ENCODE measurements around the gene TGFBR3.
"Not testable (repeated sequence)": the region's sequence is repeated elsewhere in the genome, so short reads cannot be mapped to it uniquely, and the experiment has no call there.

The TGFBR3 gene

DNA sequence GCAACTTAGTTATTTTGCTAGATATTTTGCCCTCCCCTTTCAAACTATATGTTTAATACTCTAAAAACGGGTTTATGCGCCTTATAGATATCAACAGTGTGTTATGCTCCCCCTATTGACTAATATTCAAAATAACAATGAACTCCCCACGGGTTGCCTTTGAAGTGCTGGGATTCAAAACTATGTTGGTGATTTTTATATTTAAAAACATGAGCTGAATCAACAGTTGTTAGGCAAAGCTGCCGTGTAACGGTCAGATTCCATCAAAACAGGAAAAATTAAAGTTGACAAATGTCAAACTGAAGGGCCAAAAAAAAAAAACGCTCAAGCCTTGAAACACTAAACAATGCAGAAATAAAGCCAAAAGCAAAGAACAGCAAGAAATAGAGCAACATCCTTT is 2.5 kb downstream of the TGFBR3 start:
- peak; percentile 65 for DNase-seq

DNA sequence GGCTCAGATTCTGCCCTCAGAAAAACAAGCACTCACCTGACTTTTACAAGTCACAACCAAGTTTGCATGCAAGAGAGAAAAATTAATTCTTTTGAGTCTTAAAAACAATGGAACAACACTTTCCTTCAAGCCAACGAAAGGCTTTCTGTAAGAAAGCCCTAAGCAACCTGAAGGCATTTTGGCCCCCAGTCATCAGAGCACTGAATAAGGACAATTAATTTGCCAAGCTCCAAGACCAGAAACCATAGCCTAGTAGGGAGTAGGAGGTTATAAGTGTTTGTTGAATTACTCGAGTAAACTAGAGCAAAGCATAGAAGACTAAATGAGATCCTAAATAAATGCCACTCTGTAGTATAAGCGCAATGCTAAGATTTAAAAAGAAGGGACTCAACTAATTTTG is 4.7 kb downstream of the TGFBR3 start:
- no peak for DNase-seq

DNA sequence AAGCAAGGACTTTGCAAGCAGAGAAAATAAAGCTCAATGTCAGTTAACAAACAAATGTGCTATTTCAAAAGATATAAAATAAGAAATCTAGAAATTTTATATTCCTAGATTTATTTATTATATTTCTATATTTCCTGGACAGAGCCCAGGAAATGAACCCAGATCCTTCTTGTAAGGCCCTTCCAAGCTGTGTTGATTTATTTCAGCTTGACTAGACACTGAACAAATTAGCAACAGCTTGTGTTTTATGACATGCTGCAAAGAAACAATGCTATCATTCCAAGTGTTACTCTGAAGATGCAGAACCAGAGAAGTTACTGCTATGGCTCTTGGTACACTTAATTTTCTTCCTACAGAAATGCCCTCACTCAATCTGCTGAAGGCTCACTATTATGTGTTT is 6.2 kb downstream of the TGFBR3 start:
- DNase-seq, result no peak

DNA sequence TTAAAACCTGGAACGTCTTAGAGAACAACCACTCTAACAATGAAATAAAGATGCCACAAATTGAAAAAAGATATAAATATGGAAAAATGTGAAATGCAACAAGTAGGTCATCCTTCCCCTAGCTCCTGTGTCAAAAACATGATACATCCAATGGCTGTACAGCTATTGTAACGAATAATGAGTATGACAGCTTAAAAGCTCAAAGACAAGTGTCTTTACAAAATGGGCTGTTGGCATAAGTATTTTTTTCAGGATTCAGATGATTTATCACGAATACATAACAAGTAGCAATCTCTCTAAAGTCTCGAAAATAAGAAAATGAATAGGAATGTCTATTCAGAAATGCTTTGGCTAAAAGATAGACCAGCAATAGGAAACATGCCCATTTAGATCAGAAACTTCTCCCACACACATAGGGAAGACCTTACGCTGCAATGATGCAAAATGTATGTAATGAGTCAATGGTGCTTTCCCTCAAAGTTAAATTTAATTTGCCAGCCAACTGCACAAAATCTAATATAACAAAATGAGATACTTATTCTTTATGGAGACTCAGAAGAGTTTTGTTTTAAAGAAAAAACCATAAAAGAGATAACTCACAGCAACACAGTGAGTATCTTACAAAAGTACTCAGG is 8.3 kb downstream of the TGFBR3 start:
- no peak for DNase-seq

DNA sequence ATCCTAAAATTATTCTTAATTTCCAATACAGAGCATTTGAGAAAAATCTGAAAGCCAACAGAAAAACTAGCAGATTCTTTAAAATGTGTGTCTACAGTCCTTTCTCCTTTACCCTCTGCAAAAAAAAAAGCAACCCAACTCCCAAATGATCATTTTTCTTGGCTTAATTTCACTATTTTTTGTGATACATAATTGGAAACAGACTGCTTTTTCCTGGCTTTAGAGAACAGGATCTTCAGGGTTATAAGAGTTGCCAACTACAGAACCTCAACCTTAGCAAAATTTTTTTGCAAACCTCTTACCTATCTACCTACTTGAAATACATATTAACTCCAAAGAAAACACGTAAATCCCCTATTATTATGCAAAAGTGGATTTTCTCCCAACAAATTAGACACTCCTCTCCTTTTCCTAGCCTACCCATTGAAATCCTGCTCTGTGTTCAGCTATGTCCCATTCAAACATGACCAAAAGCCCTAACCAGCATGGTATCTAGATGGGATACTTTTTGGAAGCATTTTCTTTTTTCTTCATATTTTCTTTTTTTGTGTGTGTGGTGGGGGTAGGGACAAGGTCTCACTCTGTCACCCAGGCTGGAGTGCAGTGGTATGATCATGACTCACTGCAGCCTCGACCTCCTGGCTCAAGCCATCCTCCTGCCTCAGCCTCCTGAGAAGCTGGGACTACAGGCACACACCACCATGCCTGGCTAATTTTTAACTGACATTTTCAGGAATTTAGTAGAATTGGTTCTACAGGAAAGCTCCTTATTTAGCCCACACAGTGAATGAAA is 9.0 kb downstream of the TGFBR3 start:
- DNase-seq, result no peak

DNA sequence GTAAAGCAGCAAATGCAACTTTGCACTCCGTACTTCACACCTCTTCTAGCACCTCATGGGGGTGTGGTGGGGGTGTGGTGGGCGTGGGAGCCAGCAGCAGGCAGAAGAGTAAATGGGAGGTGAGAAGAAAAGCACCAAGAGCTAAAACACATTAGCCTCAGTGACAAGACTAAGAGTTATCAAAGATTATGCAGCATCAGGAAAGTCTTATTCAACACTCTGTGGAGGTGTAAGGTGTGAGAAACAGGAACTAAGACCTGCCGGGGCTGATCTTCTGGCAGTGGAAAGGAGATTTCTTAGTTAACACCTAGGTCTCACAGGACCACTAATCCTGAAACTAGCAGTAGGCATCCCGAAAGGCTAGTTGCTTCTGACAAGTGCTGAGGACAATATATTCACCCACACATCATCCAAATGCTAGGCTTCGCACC is 9.9 kb downstream of the TGFBR3 start:
- DNase-seq, result peak; percentile 52

DNA sequence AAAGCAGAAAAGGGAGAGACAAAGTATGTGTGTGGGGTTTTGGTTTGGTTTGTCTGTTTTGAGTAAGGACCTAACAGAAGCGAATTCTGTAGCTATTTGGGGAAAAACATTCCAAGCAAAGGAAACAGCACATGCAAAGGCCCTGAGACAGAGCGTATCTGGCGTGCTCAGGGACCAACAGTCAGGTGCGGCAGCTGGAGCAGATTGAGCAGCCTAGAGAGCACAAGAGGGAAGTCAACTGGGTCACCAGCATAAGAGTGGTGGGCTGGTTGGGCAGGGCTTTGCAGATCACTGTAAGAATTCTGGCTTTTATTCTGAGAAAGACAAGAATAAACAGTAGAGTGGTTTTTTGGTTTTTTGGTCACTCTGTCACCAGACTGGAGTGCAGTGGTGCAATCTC is 11.8 kb downstream of the TGFBR3 start:
- no peak for DNase-seq

DNA sequence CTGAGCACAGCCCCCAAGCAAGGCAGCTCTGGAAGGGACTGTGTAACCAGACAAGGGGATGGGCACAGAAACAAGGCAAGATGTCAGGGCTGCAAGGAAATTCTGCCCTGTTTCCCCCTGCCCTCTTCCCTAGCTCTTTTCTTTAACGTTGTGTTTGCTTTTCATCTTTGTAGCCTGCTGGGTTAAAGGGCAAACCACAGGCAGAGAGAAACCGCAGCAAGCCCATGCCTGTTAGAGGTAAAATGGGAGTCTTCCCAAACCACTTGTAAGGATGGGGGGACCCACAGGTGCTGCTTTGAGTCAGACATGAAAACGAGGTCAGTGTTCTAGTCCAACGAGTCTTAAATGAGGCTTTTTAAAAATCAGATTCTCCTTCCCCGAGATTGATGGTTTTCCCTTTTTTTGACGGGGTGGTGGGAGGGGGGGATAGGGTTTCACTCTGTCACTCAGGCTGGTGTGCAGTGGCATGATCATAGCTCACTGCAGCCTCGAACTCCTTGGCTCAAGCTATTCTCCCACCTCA is 13.3 kb downstream of the TGFBR3 start:
- peak; percentile 33 for DNase-seq

DNA sequence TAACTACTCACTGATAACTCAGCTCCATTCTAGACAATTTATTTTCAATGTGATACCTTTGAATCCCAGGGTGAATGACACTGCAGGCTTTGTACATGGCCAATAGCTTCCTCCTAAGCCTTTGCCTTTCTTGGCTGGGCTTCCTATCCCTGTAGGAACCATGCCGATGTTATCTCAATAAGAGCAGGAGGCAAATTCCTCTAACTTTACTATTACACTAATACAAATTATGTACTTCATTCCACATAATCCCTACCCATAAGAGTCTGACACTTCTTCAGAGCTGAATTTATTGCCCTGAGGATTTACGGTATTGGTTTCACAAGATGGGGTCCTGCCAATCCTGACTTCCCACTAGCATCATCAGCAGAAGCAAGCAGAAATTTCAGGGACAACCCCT is 14.0 kb downstream of the TGFBR3 start:
- DNase-seq, result no peak

DNA sequence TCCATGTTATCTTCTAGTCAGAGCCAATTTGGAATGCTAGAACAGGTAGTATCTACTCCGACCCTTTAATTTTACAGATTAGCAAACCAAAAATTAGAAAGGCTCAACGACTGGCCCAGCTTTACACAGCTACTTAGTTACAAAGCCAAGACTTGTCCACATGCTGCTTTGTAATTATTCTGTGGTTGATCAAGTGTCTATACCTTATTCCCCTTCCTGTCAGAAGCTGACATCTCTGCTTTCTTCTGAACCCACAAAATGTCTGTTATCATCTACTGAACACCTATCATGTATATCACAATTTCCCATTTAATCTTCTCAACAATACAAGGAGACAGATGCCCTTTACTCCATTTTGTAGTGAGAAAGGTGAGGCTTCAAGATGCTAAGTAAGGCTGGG is 15.6 kb downstream of the TGFBR3 start:
- no peak for DNase-seq

DNA sequence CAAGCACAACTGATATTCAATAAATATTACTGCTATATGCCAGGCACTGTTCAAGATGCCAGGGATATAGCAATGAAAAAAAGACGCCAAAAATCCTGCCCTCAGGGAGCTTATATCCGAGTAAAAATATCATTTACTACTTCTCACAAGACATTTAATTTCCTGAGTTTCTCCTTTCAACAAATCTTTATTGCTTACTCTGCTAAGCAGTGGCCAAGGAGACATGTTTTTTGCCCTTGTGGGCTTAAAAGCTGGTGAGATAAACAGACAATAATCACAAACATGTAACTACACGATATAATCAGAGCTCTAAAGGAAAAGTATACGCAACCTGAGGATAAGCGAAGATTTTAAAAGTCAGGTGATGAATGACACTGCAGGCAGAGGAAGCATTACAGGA is 19.5 kb downstream of the TGFBR3 start:
- DNase-seq, result no peak

DNA sequence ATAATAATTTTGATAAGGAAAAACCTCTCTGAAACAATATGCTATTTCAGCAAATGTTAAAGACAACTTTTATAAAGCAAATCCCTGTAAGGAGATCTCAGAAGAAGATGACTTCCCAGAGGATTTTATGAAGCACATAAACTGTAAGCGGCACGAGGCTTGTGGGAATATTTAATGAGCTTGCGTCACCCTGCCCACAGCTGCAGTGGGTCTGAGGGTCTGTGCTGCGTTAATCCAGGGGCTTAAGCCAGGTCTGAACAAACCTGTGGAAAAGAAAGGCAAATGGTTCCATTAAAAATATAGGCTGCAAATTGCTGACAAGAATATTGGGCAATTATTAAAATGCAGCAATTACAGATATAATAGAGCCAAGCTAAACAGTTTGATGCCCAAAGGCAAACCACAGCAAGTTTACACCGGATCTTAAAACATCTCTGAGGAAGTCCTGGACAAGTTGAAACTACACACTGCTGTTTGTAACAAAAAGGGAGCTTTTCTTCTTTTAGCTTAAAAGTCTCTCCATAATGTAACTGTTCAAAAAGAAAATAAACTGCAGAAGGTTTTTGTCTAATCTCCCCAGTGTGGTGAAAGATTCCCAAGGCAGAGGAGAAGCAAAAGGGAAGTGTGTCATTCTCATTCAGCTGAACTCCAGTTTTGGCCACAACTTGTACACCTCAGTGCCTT is 21.8 kb downstream of the TGFBR3 start:
- DNase-seq, result no peak

DNA sequence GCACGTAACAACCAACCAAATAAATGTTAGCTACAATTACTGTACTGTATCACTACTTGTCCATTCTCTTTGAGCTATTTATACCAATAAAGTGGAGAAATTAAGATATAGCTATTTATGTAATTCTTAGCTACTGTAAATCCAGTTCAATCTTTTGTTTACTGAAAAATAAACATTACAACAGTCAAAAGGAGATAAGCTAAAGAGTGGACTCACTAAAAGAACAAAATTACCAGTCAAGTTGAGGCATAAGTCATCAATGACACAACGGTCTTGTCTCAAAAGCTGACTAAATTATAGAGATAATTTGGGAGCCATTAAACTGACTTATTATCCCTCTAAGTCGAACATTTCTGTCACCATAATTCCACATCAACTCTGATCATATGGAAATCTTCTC is 22.5 kb downstream of the TGFBR3 start:
- no peak for DNase-seq

DNA sequence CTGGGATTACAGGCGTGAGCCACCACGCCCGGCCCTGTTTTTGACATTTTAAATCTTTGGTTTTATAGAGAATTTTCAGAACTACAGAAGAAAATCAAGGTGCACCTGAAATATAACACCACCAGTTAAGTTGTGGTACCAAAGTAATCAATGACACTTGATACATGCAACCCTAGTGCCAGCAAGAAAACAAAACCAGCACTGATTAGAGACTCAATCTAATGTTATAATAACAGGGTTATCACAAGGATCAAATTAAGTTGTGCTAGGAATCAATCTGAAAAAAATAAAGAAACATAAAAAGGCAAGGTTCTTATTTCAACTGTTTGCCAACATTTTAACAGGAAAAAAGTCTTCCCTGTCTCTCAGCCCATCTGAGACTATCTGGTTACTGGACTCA is 23.8 kb downstream of the TGFBR3 start:
- DNase-seq, result no peak

DNA sequence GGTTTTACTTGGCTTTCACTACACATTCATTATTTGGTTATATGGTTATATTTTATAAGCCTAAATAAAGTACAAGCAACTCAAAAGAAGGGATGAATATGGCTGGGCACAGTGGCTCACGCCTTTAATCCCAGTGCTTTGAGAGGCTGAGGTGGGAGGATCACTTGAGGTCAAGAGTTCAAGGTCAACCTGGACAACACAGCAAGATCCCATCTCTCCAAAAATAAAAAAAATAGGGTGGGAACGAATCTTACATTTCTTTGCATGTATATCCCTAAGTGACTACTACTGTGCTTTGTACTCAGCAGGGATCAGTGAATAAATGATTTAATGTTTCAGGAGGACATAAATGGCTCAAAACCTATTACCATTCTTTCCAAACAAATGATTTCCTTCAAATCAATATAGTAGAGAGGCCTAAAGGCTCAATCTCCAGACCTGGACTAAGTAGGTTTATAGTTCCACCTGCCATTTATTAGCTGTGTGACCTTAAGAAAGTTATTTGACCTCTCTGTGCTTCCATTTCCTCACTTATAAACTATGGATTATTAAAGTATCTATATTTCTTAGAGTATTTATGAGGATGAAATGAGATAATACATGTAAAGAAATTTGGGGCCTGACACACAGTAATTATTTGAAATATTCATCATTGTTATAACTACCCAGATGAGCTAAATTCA is 28.3 kb downstream of the TGFBR3 start:
- DNase-seq, result no peak

DNA sequence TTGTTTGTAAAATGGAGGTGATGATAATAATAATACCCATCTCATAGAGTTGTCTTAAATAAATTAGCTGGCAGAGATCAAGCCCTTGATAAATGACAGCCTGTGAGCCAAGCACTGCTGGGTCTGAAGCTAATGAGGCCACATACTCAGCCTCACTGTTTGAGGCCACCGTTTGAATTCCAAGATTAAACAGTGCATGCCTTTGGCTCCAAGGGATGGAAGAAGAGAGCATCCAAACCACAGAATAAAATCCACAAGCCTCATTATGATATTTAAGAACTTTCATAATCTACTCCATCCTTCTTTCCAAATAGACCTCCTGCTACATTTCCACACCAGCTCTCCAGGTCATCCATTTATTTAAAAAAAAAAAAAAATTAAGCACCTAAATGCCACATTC is 29.0 kb downstream of the TGFBR3 start:
- DNase-seq, result no peak

DNA sequence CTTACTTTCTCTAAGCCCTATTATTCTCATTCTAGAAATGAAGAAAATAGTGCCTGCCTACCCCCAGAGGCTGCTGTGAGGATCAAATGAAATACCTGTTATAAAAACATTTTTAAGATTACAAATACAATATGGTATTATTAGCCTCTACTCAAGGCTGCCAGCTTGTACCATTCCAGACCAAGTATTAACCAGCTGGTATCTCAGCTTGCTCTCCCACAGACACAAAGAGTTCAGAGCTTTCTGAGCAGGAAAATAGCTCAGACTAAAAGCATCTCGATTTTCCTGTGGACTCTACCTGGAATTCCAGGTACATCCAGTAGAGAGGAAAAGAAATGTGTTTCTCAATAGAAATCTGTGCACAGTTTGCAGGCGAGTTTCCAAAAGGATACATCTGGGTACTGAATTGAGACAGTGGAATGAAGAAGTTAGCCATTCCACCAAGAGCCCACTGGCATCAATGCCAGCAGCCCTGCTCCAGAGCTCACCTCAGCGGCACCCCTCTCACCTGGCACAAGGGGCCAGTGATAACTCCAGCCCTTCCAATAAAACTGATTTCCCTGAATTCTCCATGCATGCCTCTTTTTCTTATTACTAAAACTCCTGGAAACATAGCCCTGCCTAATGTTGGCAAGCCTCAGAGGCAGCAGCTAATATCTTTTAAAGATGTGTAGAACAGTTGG is 31.0 kb downstream of the TGFBR3 start:
- DNase-seq, result no peak

DNA sequence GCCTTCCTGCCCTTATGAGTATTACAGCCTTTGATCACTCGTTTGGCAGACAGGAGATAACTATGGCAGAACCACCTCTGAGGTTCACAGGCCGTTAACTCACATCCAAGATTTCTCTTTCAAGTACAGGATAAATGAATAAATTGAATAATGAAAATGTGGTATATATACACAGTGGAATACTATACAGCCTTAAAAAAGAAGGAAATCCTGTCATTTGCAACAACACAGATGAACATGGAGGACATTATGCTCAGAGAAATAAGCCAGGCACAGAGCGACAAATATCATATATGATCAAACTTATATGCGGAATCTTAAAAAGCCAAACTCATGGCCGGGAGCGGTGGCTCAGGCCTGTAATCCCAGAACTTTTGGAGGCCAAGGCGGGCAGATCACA is 32.6 kb downstream of the TGFBR3 start:
- DNase-seq, result no peak

DNA sequence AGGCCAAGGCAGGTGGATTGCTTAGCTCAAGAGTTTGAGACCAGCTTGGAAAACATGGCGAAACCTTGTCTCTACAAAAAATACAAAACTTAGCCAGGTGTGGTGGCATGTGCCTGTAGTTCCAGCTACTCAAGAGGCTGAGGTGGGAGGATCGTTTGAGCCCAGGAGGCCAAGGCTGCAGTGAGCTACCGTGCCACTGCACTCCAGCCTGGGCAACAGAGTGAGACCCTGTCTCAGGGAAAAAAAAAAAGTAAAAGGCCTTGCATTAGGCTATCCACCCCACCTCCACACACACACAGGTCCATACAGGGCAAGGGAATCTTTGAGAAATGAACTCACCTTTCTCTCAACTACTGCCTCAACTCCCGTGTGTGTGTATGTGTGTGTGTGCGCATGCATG is 33.9 kb downstream of the TGFBR3 start:
- not testable (repeated sequence) for DNase-seq

DNA sequence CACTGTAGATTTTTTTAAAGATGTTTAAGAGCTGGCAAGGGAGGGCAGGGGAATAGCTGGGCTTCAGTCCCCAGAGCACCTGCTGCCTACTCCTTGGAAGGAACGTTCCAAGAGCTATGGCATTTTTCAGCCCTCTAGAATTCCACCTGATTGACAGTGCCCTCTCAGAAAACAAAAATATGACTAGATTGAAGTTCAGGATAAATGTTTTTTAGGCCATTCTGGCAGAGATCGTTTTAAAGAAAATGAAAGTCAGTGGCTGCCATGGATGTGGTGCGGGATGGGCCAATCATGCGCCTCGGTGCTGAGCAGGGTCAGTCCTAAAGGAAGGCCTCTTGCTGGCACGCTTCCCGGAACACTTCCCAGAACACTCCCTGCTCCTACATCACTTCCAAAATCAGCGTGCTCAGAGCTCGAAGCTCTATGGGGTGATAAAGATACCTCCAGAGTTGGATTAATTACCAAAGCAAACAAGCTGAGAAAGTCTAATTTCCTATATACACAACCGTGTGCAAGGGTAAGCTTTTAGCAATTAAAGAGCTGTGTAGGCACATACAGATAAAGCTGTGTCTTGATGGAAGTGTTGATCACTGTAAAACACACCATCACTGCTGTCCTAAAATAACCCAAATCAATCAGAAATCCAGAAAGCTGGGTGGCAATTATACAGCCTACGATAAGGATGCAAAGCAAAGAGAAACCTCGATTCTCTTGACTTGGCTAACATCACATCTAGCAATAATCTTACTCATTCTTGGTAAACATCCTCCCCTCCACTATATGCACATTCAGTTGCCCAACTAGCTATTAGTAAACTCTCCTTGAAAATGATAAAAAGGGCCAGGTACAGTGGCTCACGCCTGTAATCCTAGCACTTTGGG is 34.6 kb downstream of the TGFBR3 start:
- no peak for DNase-seq

DNA sequence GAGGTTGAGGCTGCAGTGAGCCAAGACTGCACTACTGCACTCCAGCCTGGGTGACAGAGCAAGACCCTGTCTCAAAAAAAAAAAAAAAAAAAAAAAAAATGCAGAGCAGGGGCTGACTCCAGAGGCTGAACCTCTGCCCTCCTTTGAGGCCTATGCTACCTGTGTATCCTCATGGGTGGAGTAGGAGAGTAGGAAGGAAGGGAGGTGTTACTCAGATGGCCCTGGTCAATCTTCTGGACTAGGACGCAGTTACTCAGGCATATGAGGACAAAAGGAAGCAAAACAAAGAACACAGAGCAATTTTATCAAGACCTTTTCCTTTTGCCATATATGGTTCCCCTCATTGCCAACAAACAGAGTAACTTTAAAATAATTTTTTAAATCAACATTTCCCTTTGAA is 35.2 kb downstream of the TGFBR3 start:
- no peak for DNase-seq

DNA sequence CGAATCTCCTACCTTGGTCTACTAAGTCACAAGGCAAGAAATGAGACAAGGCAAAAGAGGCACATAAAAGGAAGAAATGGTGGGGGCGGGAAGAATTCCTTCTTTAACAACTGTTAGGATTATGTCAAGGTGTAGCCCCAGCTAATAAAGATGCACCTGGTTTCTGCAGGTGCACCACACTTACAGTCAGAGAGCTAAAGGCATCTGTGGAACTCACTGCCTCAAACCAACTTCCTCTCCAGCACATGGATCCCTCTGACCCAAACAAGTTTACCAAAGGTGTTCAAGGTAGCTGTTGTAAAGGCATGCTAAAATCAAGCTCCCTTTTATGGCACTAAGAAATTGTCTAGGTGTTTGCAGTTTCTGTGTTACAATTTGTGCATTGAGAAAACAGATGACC is 38.1 kb downstream of the TGFBR3 start:
- DNase-seq, result no peak
